RWPE2 (cell line): ENCODE data around the gene NGEF.

Experiments
- ATAC-seq: fragments of 200-7000 bp; cut with Tn5 transposase; 3 replicates; pipeline ENCODE4 v1.9.1; 2021; ENCODE audit warnings: low read depth
- DNase-seq: peaks from one replicate; pipeline ENCODE4 v3.0.0-alpha.2; 2020; ENCODE audit warnings: low spot score
- H3K27ac ChIP-seq: fragments of 450-650 bp; 2 replicates; pipeline ENCODE4 v1.5.1; 2017; ENCODE audit warnings: mild to moderate bottlenecking; ENCODE audit not compliant: poor library complexity, severe bottlenecking
- H3K27me3 ChIP-seq: fragments of 250-450 bp; sonication (Bioruptor Pico); 2 replicates; pipeline ENCODE4 v1.5.1; 2021; ENCODE audit warnings: mild to moderate bottlenecking, moderate library complexity; ENCODE audit not compliant: insufficient read depth, poor library complexity, severe bottlenecking
- H3K36me3 ChIP-seq: fragments of 250-450 bp; sonication (Bioruptor Pico); 2 replicates; pipeline ENCODE4 v1.5.1; 2020; ENCODE audit warnings: low read depth, mild to moderate bottlenecking, moderate library complexity
- H3K4me1 ChIP-seq: fragments of 250-450 bp; sonication (Bioruptor Pico); 2 replicates; pipeline ENCODE4 v1.5.1; 2021; ENCODE audit warnings: mild to moderate bottlenecking, moderate library complexity; ENCODE audit not compliant: insufficient read depth, poor library complexity, severe bottlenecking
- H3K4me3 ChIP-seq: fragments of 250-450 bp; sonication (Bioruptor Pico); 2 replicates; pipeline ENCODE4 v1.5.1; 2021; ENCODE audit warnings: mild to moderate bottlenecking, moderate library complexity; ENCODE audit not compliant: severe bottlenecking
- H3K9me3 ChIP-seq: fragments of 250-450 bp; sonication (Bioruptor Pico); 2 replicates; pipeline ENCODE4 v1.5.1; 2021; ENCODE audit warnings: mild to moderate bottlenecking, moderate library complexity; ENCODE audit not compliant: severe bottlenecking
- TF ChIP-seq, protein P1 (sequence below): fragments of 450-650 bp; IDR thresholded peaks from one replicate; pipeline ENCODE4 v1.5.1; 2017; ENCODE audit warnings: mild to moderate bottlenecking, moderate library complexity; ENCODE audit not compliant: poor library complexity, severe bottlenecking

Gene NGEF

DNA sequence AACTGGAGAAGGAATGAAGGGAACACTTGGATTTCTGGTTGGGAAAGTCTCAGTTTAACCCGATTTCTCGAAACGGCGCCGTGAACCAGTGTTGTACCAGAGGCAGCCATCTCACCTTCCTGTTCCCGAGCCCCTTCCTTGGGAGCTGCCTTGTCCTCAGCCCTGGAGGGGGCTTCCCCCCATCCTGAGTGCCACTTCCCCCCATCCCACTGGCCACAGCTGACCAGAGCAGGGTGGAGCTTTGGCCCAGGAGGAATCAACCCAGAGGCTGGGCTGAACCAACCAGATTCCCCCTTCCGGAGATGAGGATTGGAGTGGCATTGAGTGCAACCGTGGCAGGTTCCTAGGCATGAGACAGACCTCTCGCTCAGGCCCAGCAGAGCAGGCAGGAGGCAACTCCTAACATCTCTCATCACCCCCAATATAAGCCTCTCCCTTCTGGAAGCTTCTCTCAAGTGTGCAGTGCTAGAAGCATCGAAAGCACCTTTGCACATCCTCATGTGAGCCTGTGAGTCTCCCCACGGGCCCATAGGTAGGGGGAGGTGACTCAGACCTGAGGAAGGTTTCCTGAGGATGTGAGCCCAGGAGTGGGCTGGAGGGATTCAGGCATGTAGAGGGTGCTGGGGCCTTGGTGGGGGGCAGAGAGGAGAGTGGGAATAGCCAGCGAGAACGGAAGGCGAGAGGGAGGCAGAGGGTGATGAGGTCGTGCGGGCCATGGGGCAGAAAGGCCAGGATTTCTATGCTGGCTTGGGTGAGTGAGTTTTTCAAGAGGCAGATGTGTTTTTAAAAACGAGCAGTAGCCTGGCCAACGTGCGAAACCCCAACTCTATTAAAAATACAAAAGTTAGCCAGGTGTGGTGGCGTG lies 11.9 kb downstream of the NGEF start:
- H3K9me3 ChIP-seq: no peaks in the 10 kb centered on the region
- H3K4me1 ChIP-seq: no peaks in the 10 kb centered on the region
- H3K36me3 ChIP-seq: no peaks in the 10 kb centered on the region
- DNase-seq: no peak
- H3K4me3 ChIP-seq: no peak overlapping the region
- ATAC-seq: no peak
- H3K27me3 ChIP-seq: no peaks in the 10 kb centered on the region
- no peak overlapping the region for H3K27ac ChIP-seq
- TF ChIP-seq, protein P1, sequence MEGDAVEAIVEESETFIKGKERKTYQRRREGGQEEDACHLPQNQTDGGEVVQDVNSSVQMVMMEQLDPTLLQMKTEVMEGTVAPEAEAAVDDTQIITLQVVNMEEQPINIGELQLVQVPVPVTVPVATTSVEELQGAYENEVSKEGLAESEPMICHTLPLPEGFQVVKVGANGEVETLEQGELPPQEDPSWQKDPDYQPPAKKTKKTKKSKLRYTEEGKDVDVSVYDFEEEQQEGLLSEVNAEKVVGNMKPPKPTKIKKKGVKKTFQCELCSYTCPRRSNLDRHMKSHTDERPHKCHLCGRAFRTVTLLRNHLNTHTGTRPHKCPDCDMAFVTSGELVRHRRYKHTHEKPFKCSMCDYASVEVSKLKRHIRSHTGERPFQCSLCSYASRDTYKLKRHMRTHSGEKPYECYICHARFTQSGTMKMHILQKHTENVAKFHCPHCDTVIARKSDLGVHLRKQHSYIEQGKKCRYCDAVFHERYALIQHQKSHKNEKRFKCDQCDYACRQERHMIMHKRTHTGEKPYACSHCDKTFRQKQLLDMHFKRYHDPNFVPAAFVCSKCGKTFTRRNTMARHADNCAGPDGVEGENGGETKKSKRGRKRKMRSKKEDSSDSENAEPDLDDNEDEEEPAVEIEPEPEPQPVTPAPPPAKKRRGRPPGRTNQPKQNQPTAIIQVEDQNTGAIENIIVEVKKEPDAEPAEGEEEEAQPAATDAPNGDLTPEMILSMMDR: no peak

DNA sequence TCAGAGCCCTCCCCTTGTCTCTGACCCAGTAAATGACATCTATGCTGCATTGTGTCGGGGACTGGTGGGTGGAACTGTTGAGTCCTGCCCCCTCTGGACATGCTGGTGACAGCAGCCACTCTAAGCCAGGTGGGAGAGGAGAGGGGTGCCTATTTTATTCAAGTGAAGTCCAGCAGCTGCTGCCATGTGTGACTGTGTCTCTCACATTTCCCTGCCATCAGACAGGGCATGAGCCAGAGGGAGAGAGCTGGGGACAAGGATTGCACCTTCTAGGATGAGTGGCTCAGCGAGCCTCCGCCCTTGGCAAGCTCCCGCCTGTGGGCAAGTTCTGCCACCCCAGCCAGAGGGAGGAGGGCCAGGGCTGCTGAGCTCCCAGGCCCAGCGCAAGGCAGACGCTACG lies 13.7 kb downstream of the NGEF start:
- Histone ChIP-seq H3K9me3 (no peaks in the 10 kb centered on the region), H3K27me3 (no peaks in the 10 kb centered on the region), H3K27ac (no peak overlapping the region), H3K4me3 (no peak overlapping the region), H3K4me1 (no peaks in the 10 kb centered on the region), H3K36me3 (no peaks in the 10 kb centered on the region)
- DNase-seq (no peak), ATAC-seq (no peak)
- TF ChIP-seq, protein P1: no peak

DNA sequence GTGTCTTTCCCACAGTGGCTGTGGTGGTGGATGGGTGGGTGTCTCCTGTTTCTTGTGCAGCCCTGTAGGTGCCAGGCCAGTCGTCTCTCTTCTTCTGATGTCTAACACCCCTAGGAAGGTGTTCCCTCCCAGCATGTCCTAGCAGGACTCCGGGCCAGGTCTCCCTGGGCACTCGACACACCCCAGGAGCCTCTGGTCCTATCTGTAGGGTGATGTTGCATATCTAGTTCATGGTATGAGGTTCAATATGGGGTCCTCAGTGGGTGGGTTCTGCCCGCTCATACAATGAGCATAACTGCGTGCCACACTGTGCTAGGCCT lies 14.4 kb downstream of the NGEF start:
- Histone ChIP-seq H3K4me3 (no peak overlapping the region), H3K4me1 (no peaks in the 10 kb centered on the region), H3K27ac (no peak overlapping the region), H3K9me3 (no peaks in the 10 kb centered on the region), H3K36me3 (no peaks in the 10 kb centered on the region), H3K27me3 (no peaks in the 10 kb centered on the region)
- ATAC-seq: no peak
- no peak for DNase-seq
- TF ChIP-seq, protein P1: no peak

DNA sequence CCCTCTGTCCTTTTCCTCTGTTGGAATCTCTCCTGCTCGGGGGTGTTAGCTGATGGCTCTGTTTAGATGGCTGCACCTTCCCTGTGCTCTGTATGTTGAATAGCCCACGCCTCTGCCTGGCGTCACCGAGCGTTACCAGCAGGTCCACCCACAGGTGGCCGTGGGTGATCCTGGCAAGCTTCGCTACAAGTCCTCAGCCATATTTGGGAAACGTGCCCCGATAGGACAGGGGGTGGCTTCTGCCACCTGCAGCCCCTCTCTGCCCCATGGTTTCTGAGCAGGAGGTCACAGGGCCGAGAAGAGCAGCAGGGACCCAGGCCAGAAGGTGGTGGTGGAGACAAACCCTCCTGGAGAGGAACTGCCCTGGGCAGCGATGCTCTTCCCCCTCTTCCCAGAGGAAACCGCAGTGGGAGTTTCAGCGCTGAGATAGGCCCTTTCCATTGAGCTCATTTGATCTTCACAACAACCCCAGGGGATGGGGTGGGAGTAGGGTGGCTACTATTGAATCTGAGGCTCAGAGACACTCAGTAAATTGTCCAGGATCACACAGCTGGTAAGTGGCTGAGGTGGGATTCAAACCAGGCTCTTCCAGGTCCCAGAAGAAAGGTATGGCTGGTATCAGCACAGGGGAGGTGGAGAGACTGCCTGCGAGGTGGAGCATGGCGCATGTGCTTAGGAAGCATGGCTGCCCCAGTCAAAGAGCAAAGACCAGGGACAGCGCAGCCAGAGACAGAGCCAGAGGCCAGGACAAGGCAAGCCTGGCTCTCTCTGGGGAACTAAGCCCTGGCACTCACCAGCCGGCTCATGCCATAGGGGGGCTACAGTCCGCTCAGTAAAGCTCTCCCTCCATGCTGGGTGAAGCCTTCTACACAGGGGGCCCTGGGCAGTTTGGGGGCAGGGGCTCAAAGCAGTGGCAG lies 15.0 kb downstream of the NGEF start:
- Histone ChIP-seq H3K4me3 (no peak overlapping the region), H3K9me3 (no peaks in the 10 kb centered on the region), H3K27ac (no peak overlapping the region), H3K4me1 (no peaks in the 10 kb centered on the region), H3K27me3 (no peaks in the 10 kb centered on the region), H3K36me3 (no peaks in the 10 kb centered on the region)
- ATAC-seq (no peak), DNase-seq (no peak)
- TF ChIP-seq, protein P1: no peak

DNA sequence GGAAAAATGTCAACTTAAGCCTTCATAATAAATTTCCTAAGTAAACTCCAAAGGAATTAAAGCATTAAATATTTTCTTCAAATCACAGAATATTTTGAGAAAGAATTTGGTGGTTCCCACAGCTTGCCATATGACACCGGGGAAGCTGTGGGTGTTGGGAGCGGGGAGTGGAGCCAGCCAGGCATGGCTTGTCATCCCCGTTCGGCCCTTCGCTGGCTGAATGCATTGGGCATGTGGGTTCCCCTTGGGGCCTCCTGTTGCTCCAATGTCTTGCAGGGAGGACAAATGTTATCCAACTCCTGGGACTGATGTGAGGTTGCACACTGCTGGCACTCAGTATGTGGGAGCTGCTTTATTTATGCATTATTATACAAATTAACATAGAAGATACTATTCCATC lies 18.6 kb downstream of the NGEF start:
- Histone ChIP-seq H3K27ac (no peak overlapping the region), H3K9me3 (no peaks in the 10 kb centered on the region), H3K36me3 (no peaks in the 10 kb centered on the region), H3K4me3 (no peak overlapping the region), H3K4me1 (peaks cover 3% of the 10 kb centered on the region), H3K27me3 (no peaks in the 10 kb centered on the region)
- no peak for ATAC-seq
- no peak for DNase-seq
- TF ChIP-seq, protein P1: no peak
